HG02973 (cell line): Measurements from ENCODE around the gene UPP1.

ENCODE experiments used
- ATAC-seq: cut with Tn5 transposase; IDR thresholded peaks from one replicate; pipeline ENCODE4 v1.9.1; 2021; ENCODE audit warnings: moderate library complexity; ENCODE audit not compliant: unreplicated experiment

The UPP1 gene

DNA sequence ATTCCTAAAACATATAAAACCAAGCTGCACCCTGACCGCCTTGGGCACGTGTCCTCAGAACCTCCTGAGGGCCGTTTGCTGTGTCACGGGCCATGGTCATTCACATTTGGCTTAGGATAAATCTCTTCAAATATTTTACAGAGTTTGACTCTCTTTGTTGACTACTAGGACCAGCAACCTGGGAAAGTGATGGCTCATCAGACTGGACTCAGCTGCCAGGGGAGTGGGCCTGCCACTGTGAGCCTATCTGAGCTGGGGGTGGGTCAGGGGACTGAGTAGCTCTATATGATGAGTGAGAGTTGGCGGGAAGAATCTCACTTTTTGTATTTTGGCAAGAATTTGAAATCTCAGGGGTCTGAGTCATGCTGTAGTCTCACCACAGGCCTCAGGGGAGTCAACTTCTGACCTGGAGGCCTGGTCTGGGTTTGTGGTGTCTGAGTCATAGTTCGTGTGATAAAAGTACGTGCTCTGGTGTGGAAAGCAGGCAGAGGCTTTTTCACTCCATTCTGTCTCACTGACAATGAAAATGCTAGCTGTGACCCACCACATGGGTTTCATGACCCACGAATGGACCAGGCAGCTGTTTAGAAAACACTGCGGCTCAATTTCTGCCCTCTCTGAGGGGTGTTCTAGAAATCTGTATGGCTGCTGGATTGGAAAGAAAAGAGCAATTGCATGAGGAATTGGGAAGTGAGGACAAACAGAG, 4.2 kb upstream of the UPP1 start:
- peak; percentile 57 for ATAC-seq

DNA sequence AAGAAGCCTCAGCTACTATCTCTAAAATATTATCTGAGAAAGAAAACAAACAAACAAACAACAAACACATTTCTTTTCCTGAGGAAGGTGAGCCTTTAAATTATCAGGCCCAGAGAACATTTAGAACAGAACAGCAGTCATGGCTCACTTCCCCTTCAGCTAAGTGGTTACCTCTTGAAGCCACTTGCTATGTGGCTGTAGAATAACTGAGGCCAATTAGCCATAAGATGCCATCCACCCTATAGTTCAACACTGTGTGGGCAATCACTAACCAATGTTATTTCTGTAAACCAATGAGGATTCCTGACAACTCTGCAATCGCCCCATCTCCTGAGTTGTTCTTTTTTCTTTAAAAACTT, 3.7 kb upstream of the UPP1 start:
- ATAC-seq: no peak

DNA sequence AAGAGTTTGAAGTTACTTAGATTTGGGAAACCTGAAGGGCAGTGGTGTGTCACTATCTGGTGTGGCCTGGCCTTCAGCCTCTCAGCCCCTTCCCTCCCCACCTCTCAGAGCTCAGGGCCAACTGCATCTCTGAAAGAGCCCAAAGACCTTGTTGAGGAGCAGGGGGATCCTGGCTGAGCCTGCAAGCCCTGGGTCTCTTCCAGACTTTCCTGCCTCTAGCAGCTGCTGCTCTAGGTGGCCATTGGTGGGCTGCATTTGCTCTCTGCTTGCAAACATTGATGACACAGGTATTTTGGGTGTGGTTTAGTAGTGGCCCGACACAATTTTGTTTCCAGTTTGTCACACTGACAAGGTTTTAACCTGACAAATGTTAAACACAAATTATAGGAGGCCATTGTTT, 3.1 kb upstream of the UPP1 start:
- ATAC-seq: no peak

DNA sequence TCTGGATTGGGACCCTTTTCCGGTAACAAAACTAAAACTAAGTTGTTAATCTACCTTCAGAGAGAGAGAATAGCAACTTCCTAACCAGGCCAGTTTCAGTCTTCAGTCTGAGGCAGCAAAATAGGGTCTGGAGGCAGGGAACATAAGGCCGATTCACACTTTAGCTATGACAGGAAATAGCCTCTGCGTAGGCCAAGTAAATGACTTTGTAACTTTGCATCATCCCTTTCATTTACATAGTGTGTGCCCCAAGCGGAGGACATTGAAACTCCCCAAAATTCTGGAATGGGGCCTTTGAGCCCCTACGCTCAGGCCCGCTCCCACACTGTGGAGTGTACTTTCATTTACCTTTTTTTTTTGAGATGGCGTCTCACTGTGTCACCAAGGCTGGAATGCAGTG, 1.7 kb upstream of the UPP1 start:
- peak; percentile 24 for ATAC-seq

DNA sequence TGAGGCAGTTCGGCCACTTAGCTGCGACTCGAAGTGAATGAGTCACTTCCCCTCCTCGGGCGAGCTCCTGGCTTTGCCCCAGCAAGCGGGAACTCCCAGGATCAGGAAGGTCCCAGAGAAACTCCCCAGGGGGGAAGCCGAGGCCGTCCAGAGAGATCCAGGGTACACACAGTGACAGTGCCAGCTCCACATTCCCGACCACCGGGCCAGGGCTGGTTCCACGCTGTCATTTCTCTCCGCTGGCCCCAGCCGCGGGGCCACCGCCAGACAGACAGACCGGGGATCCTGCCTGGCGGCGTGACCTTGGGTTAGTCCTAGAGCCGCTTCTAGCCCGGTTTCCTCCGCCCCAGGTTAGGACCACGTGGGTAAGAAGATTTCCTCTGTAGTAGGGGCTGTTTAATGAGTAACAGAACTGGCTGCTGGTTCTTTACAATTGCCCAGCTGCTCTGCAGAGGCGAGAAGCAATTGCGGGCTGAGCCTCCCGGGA, 463 bp upstream of the UPP1 start:
- ATAC-seq: peak; percentile 53

DNA sequence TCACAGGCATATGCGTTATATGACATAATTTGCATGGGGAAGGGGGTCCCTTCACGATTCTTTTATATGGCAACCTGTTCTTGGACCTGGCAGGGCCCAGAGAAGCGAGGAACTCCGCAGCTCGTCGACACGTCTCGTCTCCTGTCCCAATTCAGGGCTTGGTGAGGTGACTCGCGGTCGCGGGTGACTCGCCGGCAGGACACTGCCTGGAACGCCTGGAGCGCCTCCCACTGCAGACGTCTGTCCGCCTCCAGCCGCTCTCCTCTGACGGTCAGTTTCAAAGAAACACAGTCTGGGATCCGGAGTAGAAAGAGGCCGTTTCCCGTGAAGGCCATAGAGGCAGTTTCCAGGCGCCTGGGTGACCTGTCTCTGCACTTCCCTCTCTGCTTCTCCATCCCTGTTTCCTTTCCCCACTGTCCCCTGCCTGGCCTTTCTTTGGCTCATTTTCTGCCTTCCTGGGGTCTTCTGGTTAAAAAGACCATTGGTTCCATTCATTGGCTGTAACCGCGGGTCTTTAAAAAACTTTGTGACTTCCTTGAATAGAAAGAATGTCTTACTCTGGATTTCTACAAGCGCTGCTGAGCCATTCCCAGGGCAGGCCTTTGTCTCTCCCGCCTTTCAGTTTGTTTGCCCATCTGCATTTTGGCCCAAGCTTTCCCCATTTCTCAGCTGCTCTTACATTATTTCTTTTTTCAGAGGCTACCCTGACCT, 1.2 kb downstream of the UPP1 start:
- no peak for ATAC-seq

DNA sequence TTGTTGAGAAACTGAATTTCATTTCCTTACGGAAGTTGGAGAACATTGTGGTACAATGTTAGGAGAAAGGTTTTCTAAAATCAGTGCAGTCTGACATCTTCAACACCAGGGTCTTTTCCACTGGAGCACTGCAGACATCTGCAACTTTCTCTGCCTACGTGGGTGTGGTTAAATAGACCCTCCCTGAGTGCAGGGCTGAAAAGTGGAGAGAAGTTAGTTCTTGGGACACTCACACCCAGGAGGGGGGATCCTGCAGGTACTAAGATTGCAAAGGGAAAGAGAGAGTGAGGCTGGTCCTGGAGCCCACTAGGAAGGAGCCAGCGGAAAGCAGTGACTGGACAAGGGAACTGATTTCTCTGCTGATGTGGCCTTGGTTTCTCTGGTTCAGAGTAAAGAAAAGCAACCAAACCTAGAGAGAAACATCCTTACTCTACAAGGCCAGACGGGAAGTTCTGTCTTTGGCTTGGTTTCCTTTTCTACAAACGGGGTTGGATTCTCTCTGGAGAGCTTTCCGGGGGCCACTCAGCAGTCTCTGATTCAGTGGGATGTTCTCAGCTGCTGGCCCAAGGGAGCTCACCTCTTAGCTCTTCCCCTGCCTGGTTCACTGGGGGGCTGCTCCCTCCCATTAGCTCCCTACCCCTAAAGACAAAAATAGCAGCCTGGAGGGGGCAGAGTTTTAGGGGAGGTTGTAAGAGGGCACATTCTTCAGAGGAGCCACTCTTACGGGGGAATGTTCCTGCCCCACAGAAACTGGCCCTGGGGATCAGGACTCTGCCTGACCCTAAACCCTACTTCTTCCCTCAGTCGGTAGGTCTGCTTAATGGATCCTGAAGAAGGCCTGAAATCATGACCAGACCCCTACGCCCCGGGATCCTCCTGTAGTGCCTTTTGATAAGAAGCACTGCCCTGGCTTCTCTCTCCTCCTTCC, 2.7 kb downstream of the UPP1 start:
- ATAC-seq: no peak

DNA sequence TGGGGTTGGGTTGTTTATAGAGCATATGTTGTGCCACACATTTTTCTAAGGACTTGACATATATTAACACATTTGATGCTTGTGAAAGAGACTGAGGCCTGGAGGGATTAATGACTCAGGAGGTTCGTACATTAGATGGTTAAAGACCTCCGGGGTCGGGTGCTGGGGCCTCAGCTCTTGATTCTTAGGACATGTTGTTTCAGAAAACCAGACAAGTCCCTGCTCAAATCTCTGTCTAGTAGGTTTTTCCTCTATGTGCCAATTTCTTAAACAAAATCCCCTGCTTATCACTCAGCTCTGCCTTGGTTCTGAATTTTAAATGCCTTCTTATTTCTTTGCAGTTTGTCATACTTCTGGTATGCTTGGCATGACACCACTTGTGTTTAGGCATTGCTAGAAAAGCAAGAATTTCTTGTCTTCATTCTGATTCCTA, 5.8 kb downstream of the UPP1 start:
- ATAC-seq: no peak

DNA sequence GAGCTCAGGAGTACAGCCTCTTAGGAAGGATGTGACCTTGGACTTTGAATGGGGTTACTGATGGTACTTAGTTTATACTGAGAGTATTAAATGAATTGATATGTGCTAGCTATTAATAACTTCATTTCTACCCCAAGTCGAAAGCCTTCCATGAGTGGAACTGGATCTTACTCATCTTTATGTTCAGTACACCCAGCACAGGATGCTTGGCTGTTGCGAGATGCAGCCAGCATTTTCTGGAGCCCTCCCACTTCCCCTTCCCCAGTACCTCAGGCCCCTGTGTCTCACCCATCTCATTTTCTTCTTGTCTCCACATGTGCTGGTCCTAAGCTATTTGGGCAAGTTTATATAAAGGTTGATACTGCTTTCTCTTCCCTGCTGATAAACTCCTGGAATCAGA, 7.2 kb downstream of the UPP1 start:
- no peak for ATAC-seq

DNA sequence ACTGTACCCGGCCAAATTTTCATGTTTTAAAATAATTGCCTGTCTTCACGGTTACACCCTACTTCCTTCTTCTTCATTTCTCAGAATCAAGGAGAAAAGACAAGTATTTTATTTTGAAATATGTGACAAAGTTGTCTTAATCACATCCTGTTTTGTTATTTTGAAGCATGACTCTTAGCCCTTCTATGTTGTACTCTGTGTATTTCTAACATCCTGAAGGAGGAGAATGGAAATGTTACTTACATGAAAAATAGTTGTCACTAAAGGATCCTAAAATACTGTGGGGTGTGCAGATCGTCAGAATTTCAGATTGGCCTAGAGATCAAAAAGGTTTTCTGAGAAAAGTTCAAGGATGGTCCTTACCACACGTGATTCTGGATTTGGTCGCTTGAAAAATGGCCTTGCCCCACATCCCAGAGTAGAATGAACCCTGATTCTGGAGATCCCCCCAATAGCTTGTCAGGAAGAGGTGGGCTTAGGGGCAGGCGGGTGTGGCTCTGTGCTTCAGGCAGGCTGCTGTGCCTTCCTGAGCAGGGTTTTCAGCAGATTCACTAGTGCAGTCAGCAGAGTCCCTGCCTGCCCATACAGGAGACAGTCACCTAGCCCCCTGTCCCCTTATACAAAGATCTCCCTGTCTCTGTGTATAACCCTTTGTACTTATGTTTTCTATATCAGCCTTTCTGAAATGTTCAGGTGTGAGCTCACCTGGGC, 8.6 kb downstream of the UPP1 start:
- ATAC-seq: no peak

DNA sequence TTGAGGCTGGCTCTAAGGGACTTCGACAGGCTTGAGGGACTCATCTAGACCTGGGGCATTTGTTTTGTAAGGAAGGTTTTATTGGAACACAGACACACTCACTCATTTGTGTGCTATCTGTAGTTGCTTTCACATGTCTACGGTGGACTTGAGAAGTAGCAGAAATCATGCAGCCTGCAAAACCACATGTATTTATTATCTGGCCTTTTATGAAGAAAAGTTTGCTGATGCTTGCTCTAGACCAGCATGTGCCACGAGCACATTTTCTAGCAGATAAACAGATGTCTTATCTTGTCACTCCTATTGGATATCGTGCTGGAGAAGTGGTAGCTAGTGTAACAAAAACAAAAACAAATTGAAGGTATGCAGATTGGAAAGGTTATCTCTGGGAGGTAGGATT, 9.8 kb downstream of the UPP1 start:
- no peak for ATAC-seq

DNA sequence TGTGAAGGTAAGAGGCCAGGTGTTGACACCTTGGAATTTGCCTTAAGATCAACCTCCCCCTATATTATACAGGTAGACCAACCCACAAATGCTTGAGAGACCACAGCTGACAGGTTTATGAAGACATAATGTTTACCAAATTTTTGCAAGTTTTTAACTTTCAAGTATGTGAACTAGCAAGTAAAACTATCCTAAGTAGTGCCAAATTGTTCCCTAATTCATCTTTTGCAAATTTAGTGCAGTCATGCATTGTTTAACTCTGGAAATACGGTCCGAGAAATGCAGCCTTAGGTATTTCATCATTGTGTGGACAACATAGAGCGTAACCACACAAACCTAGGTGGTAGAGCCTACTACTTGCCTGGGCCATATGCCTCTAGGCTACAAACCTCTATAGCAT, 10.7 kb downstream of the UPP1 start:
- ATAC-seq: no peak

DNA sequence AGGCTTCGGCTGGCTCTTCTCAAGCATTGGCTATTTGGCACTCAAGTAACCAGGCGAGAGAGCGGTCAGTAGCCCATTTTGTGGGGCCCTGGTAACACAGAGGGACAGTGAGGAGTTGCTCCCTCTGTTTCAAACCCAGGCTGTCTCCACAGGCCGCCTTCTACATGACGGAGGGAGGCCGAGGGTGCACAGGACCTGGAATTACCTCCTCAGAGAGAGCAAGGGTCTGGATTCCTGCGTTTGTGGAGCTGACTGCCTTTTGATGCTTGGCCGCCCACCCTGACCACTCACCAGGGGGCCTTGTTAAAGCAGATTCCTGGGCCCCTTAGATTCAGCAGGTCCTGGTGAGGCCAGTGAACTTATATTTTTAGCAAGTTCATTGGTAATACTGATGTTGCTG, 12.3 kb downstream of the UPP1 start:
- no peak for ATAC-seq

DNA sequence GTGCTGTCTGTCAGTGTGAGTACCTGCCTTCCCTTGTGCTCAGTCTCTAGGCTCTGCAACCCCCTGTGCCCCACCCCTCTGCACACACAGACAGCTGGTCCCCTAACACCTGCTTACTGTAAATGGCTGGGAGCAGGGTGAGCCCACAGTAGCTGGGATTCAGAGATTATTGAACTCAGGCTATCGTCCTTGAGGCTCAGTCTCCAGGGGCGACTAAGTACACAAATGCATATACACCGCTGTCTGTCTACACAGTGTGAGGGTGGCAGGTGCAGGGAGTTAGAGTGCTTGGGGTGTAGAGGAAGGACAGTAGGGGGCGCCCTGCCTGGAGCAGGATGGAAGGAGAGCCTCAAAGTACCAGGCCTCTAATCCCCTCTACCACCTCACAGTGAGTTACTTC, 12.9 kb downstream of the UPP1 start:
- ATAC-seq: no peak

DNA sequence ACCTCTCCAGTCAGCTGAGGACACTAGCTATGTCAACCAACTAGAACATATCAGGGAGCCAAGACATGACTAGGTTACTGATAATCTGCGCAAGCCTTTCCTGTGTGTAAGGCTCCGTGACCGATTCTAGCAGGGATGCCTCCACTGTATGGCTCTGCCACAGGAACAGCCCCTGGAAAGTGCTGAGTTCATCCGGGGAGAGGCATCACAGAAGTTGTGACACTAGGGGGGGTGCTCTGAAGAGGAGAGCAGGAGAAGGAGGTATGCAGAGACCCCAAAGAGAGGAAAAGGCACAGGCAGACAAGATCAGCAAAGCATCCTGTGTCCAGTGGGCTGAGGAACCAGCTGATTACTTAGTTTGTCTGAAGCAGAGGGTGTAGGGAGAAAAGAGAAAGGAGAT, 13.5 kb downstream of the UPP1 start:
- ATAC-seq: no peak

DNA sequence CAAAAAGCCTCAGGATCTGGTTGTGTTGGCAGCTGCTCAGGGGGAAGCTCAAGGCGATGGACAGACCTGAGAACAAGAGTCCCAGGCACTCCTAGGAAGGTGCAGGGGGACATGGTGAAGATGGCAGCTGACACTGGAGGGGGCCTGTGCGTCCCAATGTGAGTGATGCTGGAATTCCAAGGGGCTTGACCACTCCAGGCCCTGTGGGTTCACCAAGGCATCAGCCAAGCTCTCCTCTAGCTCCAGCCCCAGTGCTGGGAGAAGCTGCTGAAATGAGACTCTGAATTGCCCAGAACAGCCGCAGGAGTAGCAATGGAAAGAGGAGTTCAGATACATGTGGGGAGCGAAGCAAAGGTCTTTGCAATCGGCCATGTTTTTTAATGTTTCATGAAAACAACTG, 16.0 kb downstream of the UPP1 start:
- no peak for ATAC-seq

DNA sequence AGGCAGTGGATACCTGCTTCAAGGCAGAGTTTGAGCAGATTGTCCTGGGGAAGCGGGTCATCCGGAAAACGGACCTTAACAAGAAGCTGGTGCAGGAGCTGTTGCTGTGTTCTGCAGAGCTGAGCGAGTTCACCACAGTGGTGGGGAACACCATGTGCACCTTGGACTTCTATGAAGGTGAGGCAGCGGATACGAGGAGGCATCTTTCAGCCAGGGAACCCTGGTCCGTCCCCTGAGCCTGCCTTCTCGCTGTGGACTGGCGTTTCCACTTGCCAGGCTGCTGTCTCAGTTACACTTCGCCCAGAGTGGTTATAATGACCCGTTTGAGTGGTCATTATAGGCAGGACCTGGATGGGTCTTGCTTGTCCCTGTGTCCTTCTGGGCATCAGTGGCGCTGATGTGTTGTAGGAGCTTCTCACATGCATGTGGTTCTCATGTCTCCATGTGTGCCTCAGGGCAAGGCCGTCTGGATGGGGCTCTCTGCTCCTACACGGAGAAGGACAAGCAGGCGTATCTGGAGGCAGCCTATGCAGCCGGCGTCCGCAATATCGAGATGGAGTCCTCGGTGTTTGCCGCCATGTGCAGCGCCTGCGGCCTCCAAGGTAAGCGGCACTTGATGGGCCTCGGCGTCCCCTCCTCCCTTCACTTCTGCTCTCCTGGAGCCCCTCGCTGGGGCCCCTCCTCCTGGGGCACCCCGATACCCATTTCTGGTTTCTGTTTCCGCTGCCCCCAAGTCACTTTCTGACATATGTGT, 18.0 kb downstream of the UPP1 start:
- ATAC-seq: no peak

DNA sequence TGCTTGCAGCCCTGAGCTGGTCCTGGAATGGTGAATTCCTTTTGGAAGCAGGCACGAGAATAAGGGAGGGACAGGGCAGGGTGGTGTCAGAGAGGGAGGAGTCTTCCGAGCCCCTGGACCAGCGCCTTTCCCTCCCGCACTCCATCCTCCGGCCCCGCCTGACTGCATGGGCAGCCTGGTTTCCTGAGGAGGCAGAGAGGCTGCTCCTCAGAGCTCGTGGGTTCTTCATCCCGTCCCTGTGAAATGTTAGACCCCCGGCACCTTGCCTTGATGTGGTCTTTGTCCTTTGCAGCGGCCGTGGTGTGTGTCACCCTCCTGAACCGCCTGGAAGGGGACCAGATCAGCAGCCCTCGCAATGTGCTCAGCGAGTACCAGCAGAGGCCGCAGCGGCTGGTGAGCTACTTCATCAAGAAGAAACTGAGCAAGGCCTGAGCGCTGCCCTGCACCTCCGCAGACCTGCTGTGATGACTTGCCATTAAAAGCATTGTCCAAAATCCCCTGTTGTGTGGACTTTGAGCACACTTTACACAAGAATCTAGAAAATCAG, 18.9 kb downstream of the UPP1 start:
- ATAC-seq: no peak

DNA sequence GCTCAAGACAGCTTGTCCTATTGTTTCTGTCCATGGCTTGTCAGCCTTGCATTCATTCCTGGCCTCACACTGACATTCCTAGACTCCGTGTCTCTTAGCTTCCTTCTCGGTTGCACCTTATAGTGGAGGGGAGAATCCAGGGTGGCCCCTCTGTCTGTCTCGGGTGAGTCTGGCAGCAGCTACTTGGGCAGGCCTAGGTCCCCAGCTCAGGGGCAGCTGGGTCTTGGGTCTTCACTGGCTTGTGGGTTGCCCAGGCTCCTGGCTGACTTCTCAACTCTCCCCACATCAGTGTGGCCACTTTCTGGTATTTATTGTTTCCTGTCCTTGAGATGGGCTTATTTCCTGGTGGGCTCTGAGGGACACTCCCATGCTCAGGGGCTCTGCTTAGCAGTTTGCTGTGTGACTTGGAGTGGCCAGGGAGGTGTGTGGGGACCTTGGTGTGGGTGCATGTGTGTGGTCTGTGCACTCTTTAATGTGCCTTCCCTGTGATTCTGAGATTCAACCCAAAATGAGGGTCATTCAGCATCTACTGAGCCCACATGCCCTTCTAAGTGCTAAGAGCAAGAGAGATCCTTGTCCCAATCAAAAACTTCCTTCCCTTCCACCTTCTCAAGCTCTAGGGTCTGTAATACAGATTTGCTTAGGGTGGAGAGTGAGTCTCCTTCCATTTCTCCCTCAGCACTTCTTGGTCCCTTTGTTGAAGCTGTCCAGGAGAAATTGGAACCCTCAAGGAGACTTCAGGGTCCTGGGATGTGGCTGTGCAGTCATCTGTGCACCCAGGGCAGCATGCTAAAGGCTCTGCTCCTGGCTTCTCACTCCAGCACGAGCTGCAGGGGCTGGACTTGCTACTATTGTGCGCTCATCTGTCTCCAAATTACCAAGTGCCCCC, 20.1 kb downstream of the UPP1 start:
- ATAC-seq: no peak
